GM10248 (cell line): Measurements from ENCODE around the gene STX16.
"Not testable (repeated sequence)": the region's sequence is repeated elsewhere in the genome, so short reads cannot be mapped to it uniquely, and the experiment has no call there.

Experiments
- CTCF ChIA-PET: fragments of 300-600 bp; sonication (Branson Sonifier 250); formaldehyde crosslinking; extraction: SDS; loops from one replicate; lab custom pipeline; 2021; ENCODE audit warnings: antibody characterized with exemption; lab: Yijun Ruan, JAX
- POLR2A ChIA-PET: fragments of 350-650 bp; sonication (Branson Sonifier 250); formaldehyde crosslinking; extraction: SDS; loops from one replicate; lab custom pipeline; 2020; ENCODE audit warnings: antibody characterized with exemption; lab: Yijun Ruan, JAX
- DNase-seq: peaks from one replicate; pipeline ENCODE4 v3.0.0; 2012; ENCODE audit errors: extremely low spot score
- CTCF ChIP-seq: IDR thresholded peaks from 2 replicates; pipeline ENCODE4 v1.5.1; 2012; ENCODE audit warnings: mild to moderate bottlenecking, low read depth; ENCODE audit errors: extremely low read depth, missing control alignments, control extremely low read depth

The STX16 gene

GRCh38 chr20:58639182-58640146 lies 11.6 kb upstream of the STX16 start:
- ChIA-PET CTCF (interaction anchor here (1.2 kb wide), 1 partner anchor 11 kb away, joined by 3 read pairs; the partner anchor contains the start of gene STX16), POLR2A (interaction anchor here (0.6 kb wide), 1 partner anchor 146 kb away, joined by 7 read pairs; no protein-coding TSS in a partner anchor)
- TF ChIP-seq CTCF = no peak
- DNase-seq = no peak

GRCh38 chr20:58640446-58640845 lies 10.6 kb upstream of the STX16 start:
- no peak for DNase-seq
- POLR2A ChIA-PET = no interaction called here

GRCh38 chr20:58642441-58642840 lies 8.6 kb upstream of the STX16 start:
- POLR2A ChIA-PET = no interaction called here
- CTCF ChIA-PET = interaction anchor here (1.5 kb wide), 1 partner anchor 408 kb away, joined by 3 read pairs; no protein-coding TSS in a partner anchor
- TF ChIP-seq CTCF = no peak
- no peak for DNase-seq

More at GRCh38 chr20:58640446-58640845, 10.6 kb upstream of the STX16 start:
- CTCF ChIA-PET = no interaction called here
- no peak for TF ChIP-seq CTCF

GRCh38 chr20:58642896-58643295 lies 8.2 kb upstream of the STX16 start:
- CTCF ChIA-PET = interaction anchor here (1.5 kb wide), 1 partner anchor 408 kb away, joined by 3 read pairs; no protein-coding TSS in a partner anchor
- DNase-seq, POLR2A ChIA-PET: not testable (repeated sequence)

GRCh38 chr20:58645412-58645968 lies 5.6 kb upstream of the STX16 start:
- no peak for DNase-seq
- ChIA-PET CTCF (interaction anchor here (1.0 kb wide), 1 partner anchor 408 kb away, joined by 3 read pairs; no protein-coding TSS in a partner anchor), POLR2A (no interaction called here)
- TF ChIP-seq CTCF = no peak

- no peak for DNase-seq
- no peak for TF ChIP-seq CTCF
- POLR2A ChIA-PET = no interaction called here
- CTCF ChIA-PET = interaction anchor here (1.5 kb wide), 1 partner anchor 18 kb away, joined by 3 read pairs; no protein-coding TSS in a partner anchor
These were observed 4.8 kb upstream of the STX16 start for GRCh38 chr20:58646257-58646656.
